HCT116 (cell line): ENCODE data around the gene NFIC. TPM values are rescaled to one million over a fixed set of nuclear protein-coding genes. Genes with fewer than 3 reads are reported as not detected.

Source experiments
- ATAC-seq: fragments of 200-7000 bp; cut with Tn5 transposase; 2 replicates; pipeline ENCODE4 v1.9.1; 2020; ENCODE audit warnings: mild to moderate bottlenecking, moderate library complexity
- BruUV-seq: library from RNA; stranded (reverse); fragments of 400-500 nt; replicated peaks from 2 replicates; lab custom pipeline; 2021; lab: Mats Ljungman, UMichigan
- CTCF ChIA-PET: fragments of 300-600 bp; sonication (Branson Sonifier 250); formaldehyde crosslinking; loops from one replicate; lab custom pipeline; 2021; ENCODE audit warnings: antibody characterized with exemption; lab: Charles Lee
- POLR2A ChIA-PET: fragments of 300-600, 350-600 bp; sonication (Branson Sonifier 250); formaldehyde crosslinking; loops from one replicate; lab custom pipeline; 2021; ENCODE audit warnings: antibody characterized with exemption; lab: Charles Lee
- RAD21 ChIA-PET, 2 experiments: fragments of 300-600 bp; sonication (Branson Sonifier 250); formaldehyde crosslinking; loops; one replicate each; lab custom pipeline; 2023; ENCODE audit warnings: low total read pairs in 2 of 2; ENCODE audit not compliant: uncharacterized antibody in 2 of 2, unreplicated experiment in 2 of 2, low non-redundant PET in 1 of 2; lab: Charles Lee
- DNase-seq: peaks from one replicate; pipeline ENCODE4 v3.0.0-alpha.2; 2010; ENCODE audit warnings: low read depth, low spot score
- H2AFZ ChIP-seq: fragments of 200-600 bp; shearing (Covaris generic), sonication (generic); 2 replicates; pipeline ENCODE4 v1.6.1; 2017; ENCODE audit warnings: low read depth, mixed run types, mixed read lengths, antibody characterized with exemption, low read length; ENCODE audit not compliant: poor library complexity, severe bottlenecking
- H3K27ac ChIP-seq: 2 replicates; pipeline ENCODE4 v1.5.1; 2012; ENCODE audit warnings: low read depth, low read length
- H3K27me3 ChIP-seq: fragments of 200-600 bp; sonication (generic); 2 replicates; pipeline ENCODE4 v1.6.1; 2016; ENCODE audit warnings: mixed run types, low read length, mixed read lengths; ENCODE audit not compliant: insufficient read depth
- H3K36me3 ChIP-seq, 2 experiments: fragments of 200-500 bp in 1 of 2; fragments of 200-600 bp in 1 of 2; sonication (Bioruptor generic) in 1 of 2; sonication (generic) in 1 of 2; 2 replicates each; pipeline versions ENCODE4 v1.5.1 to v1.6.1; 2014 to 2016; ENCODE audit warnings: low read length in 2 of 2, inconsistent platforms in 1 of 2, mixed read lengths in 1 of 2, mixed run types in 1 of 2; ENCODE audit not compliant: insufficient read depth in 2 of 2, control insufficient read depth in 1 of 2
- H3K4me1 ChIP-seq, 2 experiments: fragments of 200-600 bp in 1 of 2; sonication (generic) in 1 of 2; 2 replicates each; pipeline versions ENCODE4 v1.5.1 to v1.6.1; 2012 to 2017; ENCODE audit warnings: low read length in 2 of 2, inconsistent platforms in 1 of 2, mild to moderate bottlenecking in 1 of 2, mixed read lengths in 1 of 2, mixed run types in 1 of 2, moderate library complexity in 1 of 2; ENCODE audit not compliant: insufficient read depth in 2 of 2, control insufficient read depth in 1 of 2
- H3K4me2 ChIP-seq: fragments of 200-600 bp; sonication (generic); 2 replicates; pipeline ENCODE4 v1.6.1; 2017; ENCODE audit warnings: mixed run types, low read length, mixed read lengths
- H3K4me3 ChIP-seq, 2 experiments: fragments of 200-600 bp in 1 of 2; sonication (generic) in 1 of 2; replicated peaks in 1 of 2; 2 replicates each; pipeline ENCODE4 v1.5.1; 2011 to 2016; ENCODE audit warnings: low read length in 2 of 2, control low read depth in 1 of 2, low read depth in 1 of 2, mild to moderate bottlenecking in 1 of 2, mixed read lengths in 1 of 2, mixed run types in 1 of 2
- H3K79me2 ChIP-seq: fragments of 200-600 bp; sonication (generic); 2 replicates; pipeline ENCODE4 v1.6.1; 2017; ENCODE audit warnings: mild to moderate bottlenecking, mixed run types, low read length, moderate library complexity, mixed read lengths; ENCODE audit not compliant: insufficient read depth
- H3K9ac ChIP-seq: fragments of 200-600 bp; sonication (generic); 2 replicates; pipeline ENCODE4 v1.6.1; 2016; ENCODE audit warnings: low read length, mixed read lengths
- H3K9me2 ChIP-seq: fragments of 200-600 bp; sonication (generic), shearing (Covaris generic); 2 replicates; pipeline ENCODE4 v1.6.1; 2017; ENCODE audit warnings: mixed run types, mild to moderate bottlenecking, moderate library complexity; ENCODE audit not compliant: insufficient read depth
- H3K9me3 ChIP-seq, 2 experiments: fragments of 200-500 bp in 1 of 2; fragments of 200-600 bp in 1 of 2; sonication (Bioruptor generic) in 1 of 2; sonication (generic) in 1 of 2; 2 replicates each; pipeline ENCODE4 v1.6.1; 2014 to 2017; ENCODE audit warnings: low read length in 2 of 2, mixed read lengths in 2 of 2, inconsistent platforms in 1 of 2, low read depth in 1 of 2, mild to moderate bottlenecking in 1 of 2, mixed run types in 1 of 2, moderate library complexity in 1 of 2; ENCODE audit not compliant: control insufficient read depth in 1 of 2, insufficient read depth in 1 of 2
- H4K20me1 ChIP-seq: fragments of 200-600 bp; sonication (generic), shearing (Covaris generic); 2 replicates; pipeline ENCODE4 v1.6.1; 2017; ENCODE audit warnings: mixed run types, mild to moderate bottlenecking, moderate library complexity; ENCODE audit not compliant: insufficient read depth
- ELF1 ChIP-seq: IDR thresholded peaks from 2 replicates; pipeline ENCODE4 v1.6.1; 2012; ENCODE audit warnings: low read depth, borderline replicate concordance
- EZH2phosphoT487 ChIP-seq: fragments of 200-600 bp; IDR thresholded peaks from 2 replicates; pipeline ENCODE4 v1.6.1; 2018; ENCODE audit warnings: antibody characterized with exemption, borderline replicate concordance
- JUND ChIP-seq: IDR thresholded peaks from 2 replicates; pipeline ENCODE4 v1.6.1; 2012
- SIN3A ChIP-seq: IDR thresholded peaks from 2 replicates; pipeline ENCODE4 v1.6.1; 2012; ENCODE audit warnings: low read depth
- ZFX ChIP-seq: fragments of 450-650 bp; IDR thresholded peaks from 2 replicates; pipeline ENCODE4 v1.6.1; 2017
- intact Hi-C: fragments of 100-400 bp; cut with micrococcal nuclease; formaldehyde crosslinking; loops from 2 replicates; pipeline ENCODE4 v1.10.0; 2022
- total RNA-seq: library from RNA; stranded (reverse); gene quantifications from one replicate; pipeline ENCODE4 v1.2.1, GENCODE V29; 2021; ENCODE audit not compliant: unreplicated experiment
- TF ChIP-seq, protein P1 (sequence below), 3 experiments: fragments of 200-600 bp in 1 of 3; sonication (generic) in 1 of 3; IDR thresholded peaks in 2 of 3; conservative IDR thresholded peaks in 1 of 3; 2 replicates each; pipeline ENCODE4 v1.5.1; 2012 to 2017; ENCODE audit warnings: low read depth in 2 of 3, low read length in 2 of 3, antibody characterized with exemption in 1 of 3, borderline replicate concordance in 1 of 3, control low read depth in 1 of 3, mild to moderate bottlenecking in 1 of 3, mixed read lengths in 1 of 3, mixed run types in 1 of 3, moderate library complexity in 1 of 3; ENCODE audit not compliant: insufficient read depth in 1 of 3

NFIC gene
- total RNA-seq, 1 experiment from 2014 or later: 116 TPM

DNA sequence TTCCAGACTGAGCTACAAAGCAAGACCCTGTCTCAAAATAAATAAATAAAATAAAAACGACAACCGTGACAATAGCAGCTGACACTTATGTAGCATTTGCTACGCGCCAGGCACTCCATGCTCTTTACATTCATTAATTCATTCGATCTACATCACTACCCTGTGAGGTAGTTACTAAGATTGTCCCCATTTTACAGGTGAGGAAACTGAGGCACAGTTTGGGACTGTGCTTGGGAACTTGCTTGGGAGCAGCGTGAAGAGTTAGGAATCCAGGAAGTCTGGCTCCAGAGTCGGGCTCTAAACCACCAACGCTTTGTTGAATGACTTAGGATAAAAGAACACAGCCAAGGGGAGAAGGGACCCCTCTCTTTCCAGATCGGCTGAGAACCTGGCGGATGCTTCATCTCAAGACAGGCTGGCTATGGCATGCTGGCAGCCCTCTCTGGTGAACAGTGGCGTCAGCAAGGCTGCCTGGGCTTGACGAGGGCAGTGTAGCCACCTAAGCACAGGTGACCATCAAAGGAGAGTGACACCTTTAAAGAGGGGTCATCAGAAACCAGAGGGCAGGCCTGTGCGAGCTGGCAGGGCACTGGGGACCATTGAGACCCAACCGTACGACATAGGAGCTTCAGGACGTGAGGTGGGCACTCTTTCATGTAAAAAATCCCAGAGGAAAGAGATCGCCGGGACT, 133.5 kb downstream of the NFIC start:
- H3K79me2 ChIP-seq: peaks cover 38% of the 10 kb centered on the region
- peak overlapping the region; percentile 78 for H3K27ac ChIP-seq
- peak overlapping the region; percentile 86 for H3K9ac ChIP-seq
- H3K4me2 ChIP-seq: peak overlapping the region; percentile 80
- no peaks in the 10 kb centered on the region for H3K9me2 ChIP-seq
- intact Hi-C loops: no loop called here
- TSS peak; percentile 71 for BruUV-seq
- no peaks in the 10 kb centered on the region for H4K20me1 ChIP-seq
- H3K9me3 ChIP-seq: no peaks in the 10 kb centered on the region
- peaks cover 2 to 14% of the 10 kb centered on the region in 2 experiments; a peak in 2 of 4 replicates for H3K36me3 ChIP-seq
- CTCF ChIA-PET: interaction anchor here (2.3 kb wide), 1 partner anchor 15 kb away, joined by 17 read pairs; no protein-coding TSS in a partner anchor
- TF ChIP-seq SIN3A (no peak), EZH2phosphoT487 (no peak), ZFX (0 out of 2 replicates have a peak, but pooled peaks have one; percentile 34), JUND (no peak), ELF1 (no peak)
- TF ChIP-seq, protein P1, sequence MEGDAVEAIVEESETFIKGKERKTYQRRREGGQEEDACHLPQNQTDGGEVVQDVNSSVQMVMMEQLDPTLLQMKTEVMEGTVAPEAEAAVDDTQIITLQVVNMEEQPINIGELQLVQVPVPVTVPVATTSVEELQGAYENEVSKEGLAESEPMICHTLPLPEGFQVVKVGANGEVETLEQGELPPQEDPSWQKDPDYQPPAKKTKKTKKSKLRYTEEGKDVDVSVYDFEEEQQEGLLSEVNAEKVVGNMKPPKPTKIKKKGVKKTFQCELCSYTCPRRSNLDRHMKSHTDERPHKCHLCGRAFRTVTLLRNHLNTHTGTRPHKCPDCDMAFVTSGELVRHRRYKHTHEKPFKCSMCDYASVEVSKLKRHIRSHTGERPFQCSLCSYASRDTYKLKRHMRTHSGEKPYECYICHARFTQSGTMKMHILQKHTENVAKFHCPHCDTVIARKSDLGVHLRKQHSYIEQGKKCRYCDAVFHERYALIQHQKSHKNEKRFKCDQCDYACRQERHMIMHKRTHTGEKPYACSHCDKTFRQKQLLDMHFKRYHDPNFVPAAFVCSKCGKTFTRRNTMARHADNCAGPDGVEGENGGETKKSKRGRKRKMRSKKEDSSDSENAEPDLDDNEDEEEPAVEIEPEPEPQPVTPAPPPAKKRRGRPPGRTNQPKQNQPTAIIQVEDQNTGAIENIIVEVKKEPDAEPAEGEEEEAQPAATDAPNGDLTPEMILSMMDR (IDR thresholded peaks at IDR 0.05 in 2 of 3, conservative IDR thresholded peaks at IDR 0.05 in 1 of 3; ENCODE audit: borderline replicate concordance in 1 of 3, insufficient read depth in 1 of 3, low read depth in 2 of 3, low read length in 2 of 3): no peak
- no peaks in the 10 kb centered on the region for H3K27me3 ChIP-seq
- RAD21 ChIA-PET: interaction anchor here in 1 of 2 experiments (0.6 kb wide), 1 partner anchor 65 kb away, joined by 3 read pairs; no protein-coding TSS in a partner anchor
- H2AFZ ChIP-seq: no peak overlapping the region
- peaks cover 15 to 20% of the 10 kb centered on the region in 2 experiments; a peak in 3 of 4 replicates for H3K4me1 ChIP-seq
- ATAC-seq: peak; percentile 49
- POLR2A ChIA-PET: interaction anchor here (1.0 to 1.3 kb wide), 2 partner anchors 74 to 224 kb away, joined by 3 to 5 read pairs; no protein-coding TSS in a partner anchor
- peak overlapping the region; percentile 81 to 98 for H3K4me3 ChIP-seq
- no peak for DNase-seq
